ENCODE results near the gene YIPF7. TPM values are rescaled to one million over a fixed set of nuclear protein-coding genes. Genes with fewer than 3 reads are reported as not detected.
A peak's percentile ranks its signal among the peaks of the same experiment; 100 is the strongest.

The YIPF7 gene
- total RNA-seq (2014; rRNA removed; shearing (Covaris generic)) (not detected in 2 replicates), polyA plus RNA-seq (2016; fragmentation: Nextera tagmentation; extraction: Ambion mirVana) (not detected in 2 replicates)

DNA sequence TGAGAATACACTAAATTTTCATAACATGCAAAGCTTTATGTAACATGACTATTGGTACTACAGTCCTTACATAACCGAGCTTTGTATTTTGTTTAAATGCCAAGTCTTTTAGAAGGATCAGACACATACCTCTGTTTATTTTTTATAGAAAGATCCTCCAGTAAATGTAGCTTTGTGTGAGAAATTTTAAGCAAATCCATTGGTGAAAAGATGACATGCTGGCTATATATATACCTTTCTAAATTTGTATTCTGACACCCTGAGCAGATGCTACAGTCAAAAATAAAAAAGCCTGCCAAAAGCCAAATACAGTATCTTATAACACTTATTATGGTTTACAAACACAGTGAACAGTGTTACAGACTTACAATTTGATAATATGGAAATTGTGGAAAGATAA is at the start of gene YIPF7:
TSS of gene YIPF7 (minus strand) at position 201 of the 400 bp plus-strand sequence. CDS start 1,525 bp downstream, outside the sequence.
- no peaks in the 10 kb centered on the region for H4K20me1 ChIP-seq (ENCODE audit: insufficient read depth)
- in situ Hi-C loops (cut with MboI) = no loop called here
- no peaks in the 10 kb centered on the region; the same call in 1 of the 2 replicates for H3K27me3 ChIP-seq (replicated peaks; ENCODE audit: insufficient read depth)
- no peaks in the 10 kb centered on the region for H3K36me3 ChIP-seq (ENCODE audit: low read depth)
- WGBS, 2 experiments (ENCODE audit: low coverage in 1 of 2, low lambda C conversion rate in 2 of 2, missing lambda C conversion rate in 2 of 2) = 10 to 23% methylated on average over 1 of the region's 1 CpG
- H3K9ac ChIP-seq = no peak within 1 kb of the TSS
- no peaks in the 10 kb centered on the region for H3K9me2 ChIP-seq (ENCODE audit: insufficient read depth)
- H3K27ac ChIP-seq = no peak within 1 kb of the TSS
- no peak within 1 kb of the TSS for H2AFZ ChIP-seq
- no peak within 1 kb of the TSS for H3K4me2 ChIP-seq (ENCODE audit: unreplicated experiment)
- H3K79me2 ChIP-seq (ENCODE audit: insufficient read depth) = no peaks in the 10 kb centered on the region
- H3K4me1 ChIP-seq (ENCODE audit: insufficient read depth) = no peaks in the 10 kb centered on the region
- DNase-seq = no peak
- no peaks in the 10 kb centered on the region for H3F3A ChIP-seq (ENCODE audit: insufficient read depth)
- H3K9me3 ChIP-seq (ENCODE audit: low read depth) = no peaks in the 10 kb centered on the region
- H3K4me3 ChIP-seq = no peak within 1 kb of the TSS
- no peak for TF ChIP-seq EZH2 (IDR thresholded peaks at IDR 0.05; ENCODE audit: insufficient read depth, poor library complexity, severe bottlenecking)
- TF ChIP-seq EZH2phosphoT487 (IDR thresholded peaks at IDR 0.05; ENCODE audit: insufficient read depth, low read depth) = no peak

DNA sequence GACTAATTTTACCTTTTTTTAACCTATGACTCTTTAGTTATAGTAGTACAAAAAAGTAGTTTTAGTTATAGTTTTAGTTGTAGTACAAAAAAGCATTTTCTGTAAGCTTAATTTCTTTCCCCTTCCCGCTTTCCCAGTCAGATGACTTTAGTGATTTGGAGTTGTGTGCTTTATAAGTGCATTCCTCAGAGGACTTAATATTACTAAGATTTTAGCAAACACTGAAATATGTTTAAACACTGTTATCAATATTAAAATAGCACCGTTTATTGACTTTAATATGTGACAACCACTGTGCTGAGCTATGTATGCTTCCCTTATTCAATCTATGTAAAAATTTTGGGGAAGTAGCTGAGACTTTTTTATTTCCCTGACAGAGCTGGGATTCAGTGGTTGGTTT is 49.6 kb upstream of the YIPF7 start:
- Histone ChIP-seq H3K27ac (no peak overlapping the region), H3K27me3 (replicated peaks; ENCODE audit: insufficient read depth) (no peaks in the 10 kb centered on the region), H3K4me1 (ENCODE audit: insufficient read depth) (no peaks in the 10 kb centered on the region), H2AFZ (no peak overlapping the region), H3K4me3 (no peak overlapping the region), H3K36me3 (ENCODE audit: low read depth) (peaks cover 55% of the 10 kb centered on the region), H3K4me2 (ENCODE audit: unreplicated experiment) (no peak overlapping the region), H3K9me2 (ENCODE audit: insufficient read depth) (no peaks in the 10 kb centered on the region), H3F3A (ENCODE audit: insufficient read depth) (no peaks in the 10 kb centered on the region), H3K9ac (no peak overlapping the region), H3K9me3 (ENCODE audit: low read depth) (no peaks in the 10 kb centered on the region), H4K20me1 (ENCODE audit: insufficient read depth) (no peaks in the 10 kb centered on the region), H3K79me2 (ENCODE audit: insufficient read depth) (no peaks in the 10 kb centered on the region)
- WGBS, 2 experiments (ENCODE audit: low coverage in 1 of 2, low lambda C conversion rate in 2 of 2, missing lambda C conversion rate in 2 of 2) = 93 to 98% methylated on average over 2 of the region's 2 CpGs
- no peak for DNase-seq
- in situ Hi-C loops (cut with MboI) = no loop called here
- TF ChIP-seq EZH2phosphoT487 (IDR thresholded peaks at IDR 0.05; ENCODE audit: insufficient read depth, low read depth) (no peak), EZH2 (IDR thresholded peaks at IDR 0.05; ENCODE audit: insufficient read depth, poor library complexity, severe bottlenecking) (no peak)

DNA sequence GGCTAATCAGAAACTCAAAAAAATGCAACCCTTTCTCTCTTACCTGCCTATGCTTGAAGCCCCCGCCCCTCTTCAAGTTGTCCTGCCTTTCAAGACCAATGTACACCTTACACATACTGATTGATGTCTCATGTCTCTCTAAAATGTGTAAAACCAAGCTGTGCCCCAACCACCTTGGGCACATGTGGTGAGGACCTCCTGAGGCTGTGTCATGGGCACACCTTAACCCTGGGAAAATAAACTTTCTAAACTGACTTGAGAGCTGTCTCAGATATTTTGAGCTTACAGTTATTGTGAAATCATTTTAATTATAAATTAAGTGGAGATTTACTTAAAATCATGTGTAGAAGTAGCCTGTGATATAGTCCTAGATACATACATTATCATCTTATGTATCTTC is 49.0 kb upstream of the YIPF7 start:
- no peak for DNase-seq
- Histone ChIP-seq H3F3A (ENCODE audit: insufficient read depth) (no peaks in the 10 kb centered on the region), H3K9me2 (ENCODE audit: insufficient read depth) (no peaks in the 10 kb centered on the region), H4K20me1 (ENCODE audit: insufficient read depth) (no peaks in the 10 kb centered on the region), H3K27ac (no peak overlapping the region), H3K4me1 (ENCODE audit: insufficient read depth) (no peaks in the 10 kb centered on the region), H3K36me3 (ENCODE audit: low read depth) (peaks cover 61% of the 10 kb centered on the region), H3K9me3 (ENCODE audit: low read depth) (no peaks in the 10 kb centered on the region), H3K4me2 (ENCODE audit: unreplicated experiment) (no peak overlapping the region), H3K4me3 (no peak overlapping the region), H3K9ac (no peak overlapping the region), H3K27me3 (replicated peaks; ENCODE audit: insufficient read depth) (no peaks in the 10 kb centered on the region), H3K79me2 (ENCODE audit: insufficient read depth) (no peaks in the 10 kb centered on the region), H2AFZ (no peak overlapping the region)
- in situ Hi-C loops (cut with MboI) = no loop called here
- TF ChIP-seq EZH2phosphoT487 (IDR thresholded peaks at IDR 0.05; ENCODE audit: insufficient read depth, low read depth) (no peak), EZH2 (IDR thresholded peaks at IDR 0.05; ENCODE audit: insufficient read depth, poor library complexity, severe bottlenecking) (no peak)
- 90 to 97% methylated on average over 1 of the region's 1 CpG for WGBS, 2 experiments (ENCODE audit: low coverage in 1 of 2, low lambda C conversion rate in 2 of 2, missing lambda C conversion rate in 2 of 2)

- no peaks in the 10 kb centered on the region for H3K9me2 ChIP-seq (ENCODE audit: insufficient read depth)
- no peak for DNase-seq
- TF ChIP-seq EZH2phosphoT487 (IDR thresholded peaks at IDR 0.05; ENCODE audit: insufficient read depth, low read depth) = no peak
- TF ChIP-seq EZH2 (IDR thresholded peaks at IDR 0.05; ENCODE audit: insufficient read depth, poor library complexity, severe bottlenecking) = no peak
- in situ Hi-C loops (cut with MboI) = no loop called here
- peaks cover 60% of the 10 kb centered on the region for H3K36me3 ChIP-seq (ENCODE audit: low read depth)
- no peaks in the 10 kb centered on the region for H3K27me3 ChIP-seq (replicated peaks; ENCODE audit: insufficient read depth)
- peaks cover 28% of the 10 kb centered on the region for H3K79me2 ChIP-seq (ENCODE audit: insufficient read depth)
- H2AFZ ChIP-seq = no peak overlapping the region
- H3K9me3 ChIP-seq (ENCODE audit: low read depth) = no peaks in the 10 kb centered on the region
- WGBS, 2 experiments (ENCODE audit: low coverage in 1 of 2, low lambda C conversion rate in 2 of 2, missing lambda C conversion rate in 2 of 2) = 58 to 68% methylated on average over 1 of the region's 1 CpG
- H3F3A ChIP-seq (ENCODE audit: insufficient read depth) = no peaks in the 10 kb centered on the region
- no peak overlapping the region for H3K27ac ChIP-seq
- no peaks in the 10 kb centered on the region for H4K20me1 ChIP-seq (ENCODE audit: insufficient read depth)
- no peak overlapping the region for H3K4me2 ChIP-seq (ENCODE audit: unreplicated experiment)
- H3K4me3 ChIP-seq = no peak overlapping the region
- H3K4me1 ChIP-seq (ENCODE audit: insufficient read depth) = peaks cover 10% of the 10 kb centered on the region
- no peak overlapping the region for H3K9ac ChIP-seq
Measured at GRCh38 chr4:44684648-44685047, 33.2 kb upstream of the YIPF7 start.

DNA sequence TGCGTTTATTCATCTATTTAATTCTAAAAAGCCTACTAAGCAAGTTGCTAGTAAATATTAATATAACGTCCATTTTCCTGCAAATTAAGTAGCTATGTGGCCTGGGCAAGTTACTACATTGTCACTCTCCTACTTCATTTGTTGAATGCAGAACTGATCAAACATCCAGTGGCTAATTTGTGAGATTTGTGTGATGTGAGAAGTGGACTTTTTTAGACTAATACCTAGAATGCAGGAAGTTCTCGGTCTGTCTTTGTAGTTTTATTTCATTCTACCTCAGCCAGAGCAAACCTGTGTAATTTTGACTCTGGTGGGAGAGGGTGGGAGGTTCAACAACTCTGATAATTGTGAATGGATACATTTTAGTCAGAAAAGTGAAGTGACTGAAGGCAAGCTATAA is 27.6 kb upstream of the YIPF7 start:
- WGBS, 2 experiments (ENCODE audit: low coverage in 1 of 2, low lambda C conversion rate in 2 of 2, missing lambda C conversion rate in 2 of 2) = 0 to 1% methylated on average over 3 of the region's 3 CpGs
- peak overlapping the region; percentile 99 for H3K4me2 ChIP-seq (ENCODE audit: unreplicated experiment)
- H4K20me1 ChIP-seq (ENCODE audit: insufficient read depth) = no peaks in the 10 kb centered on the region
- H3K9me3 ChIP-seq (ENCODE audit: low read depth) = no peaks in the 10 kb centered on the region
- H3K36me3 ChIP-seq (ENCODE audit: low read depth) = peaks cover 20% of the 10 kb centered on the region
- H3K4me1 ChIP-seq (ENCODE audit: insufficient read depth) = peaks cover 21% of the 10 kb centered on the region
- no peaks in the 10 kb centered on the region for H3K9me2 ChIP-seq (ENCODE audit: insufficient read depth)
- in situ Hi-C loops (cut with MboI) = no loop called here
- H3K79me2 ChIP-seq (ENCODE audit: insufficient read depth) = peaks cover 49% of the 10 kb centered on the region
- no peaks in the 10 kb centered on the region for H3F3A ChIP-seq (ENCODE audit: insufficient read depth)
- DNase-seq = no peak
- H3K27me3 ChIP-seq (replicated peaks; ENCODE audit: insufficient read depth) = no peaks in the 10 kb centered on the region
- peak overlapping the region; percentile 93 for H3K9ac ChIP-seq
- peak overlapping the region; percentile 97 for H3K4me3 ChIP-seq
- peak overlapping the region; percentile 79 for H3K27ac ChIP-seq
- no peak for TF ChIP-seq EZH2phosphoT487 (IDR thresholded peaks at IDR 0.05; ENCODE audit: insufficient read depth, low read depth)
- TF ChIP-seq EZH2 (IDR thresholded peaks at IDR 0.05; ENCODE audit: insufficient read depth, poor library complexity, severe bottlenecking) = no peak
- peak overlapping the region; percentile 100 for H2AFZ ChIP-seq
